GM20000 (cell line): ENCODE results near the gene DSPP.
"Not testable (repeated sequence)": the region's sequence is repeated elsewhere in the genome, so short reads cannot be mapped to it uniquely, and the experiment has no call there.

Source experiments
- DNase-seq: peaks from one replicate; pipeline ENCODE4 v3.0.0; 2012; ENCODE audit warnings: low spot score
- CTCF ChIP-seq: IDR thresholded peaks from 2 replicates; pipeline ENCODE4 v1.5.1; 2012; ENCODE audit warnings: mild to moderate bottlenecking, control low read depth; ENCODE audit errors: extremely low read depth, missing control alignments

Gene DSPP

GRCh38 chr4:87608229-87608628, at the start of gene DSPP:
DSPP (plus strand) TSS chr4:87608529; CDS start chr4:87610909, 2,380 bp downstream.
- no peak for TF ChIP-seq CTCF
- no peak for DNase-seq

- peak; percentile 10 for DNase-seq
- TF ChIP-seq CTCF, result no peak
Observed at GRCh38 chr4:87559090-87559837, 49.1 kb upstream of the DSPP start.

- TF ChIP-seq CTCF, result no peak
- DNase-seq, result no peak
Observed at GRCh38 chr4:87560802-87561201, 47.5 kb upstream of the DSPP start.

GRCh38 chr4:87565746-87566145, 42.6 kb upstream of the DSPP start:
- TF ChIP-seq CTCF, result no peak
- no peak for DNase-seq

GRCh38 chr4:87566276-87566675, 42.1 kb upstream of the DSPP start:
- TF ChIP-seq CTCF, result no peak
- no peak for DNase-seq

- DNase-seq, result no peak
- no peak for TF ChIP-seq CTCF
Observed at GRCh38 chr4:87567191-87567590, 41.1 kb upstream of the DSPP start.

- TF ChIP-seq CTCF, result no peak
- no peak for DNase-seq
Observed at GRCh38 chr4:87570290-87570805, 38.0 kb upstream of the DSPP start.

- not testable (repeated sequence) for DNase-seq
Observed at GRCh38 chr4:87574376-87574775, 34.0 kb upstream of the DSPP start.
